NCI-H2029 treated with DMSO at 0.1 percent for 48 hours (cell line): ENCODE measurements around the gene ZNF180.
"Not testable (repeated sequence)": the region's sequence is repeated elsewhere in the genome, so short reads cannot be mapped to it uniquely, and the experiment has no call there.

Source experiments
- DNase-seq: peaks from one replicate; lab custom pipeline; 2025; lab: John Stamatoyannopoulos, UW

The ZNF180 gene

GRCh38 chr19:44496711-44497110, 3.6 kb downstream of the ZNF180 start:
- no peak for DNase-seq

GRCh38 chr19:44476559-44477408, 23.5 kb downstream of the ZNF180 start:
- no peak for DNase-seq

- not testable (repeated sequence) for DNase-seq
These were observed 31.6 kb downstream of the ZNF180 start for GRCh38 chr19:44468730-44469129.

- DNase-seq = not testable (repeated sequence)
These were observed 37.6 kb downstream of the ZNF180 start for GRCh38 chr19:44462600-44463286.

- DNase-seq = not testable (repeated sequence)
These were observed 44.3 kb downstream of the ZNF180 start for GRCh38 chr19:44456016-44456415.

- no peak for DNase-seq
These were observed 45.2 kb downstream of the ZNF180 start for GRCh38 chr19:44455100-44455499.

- DNase-seq = no peak
These were observed 48.0 kb downstream of the ZNF180 start for GRCh38 chr19:44452367-44452766.

- DNase-seq = no peak
These were observed 48.6 kb downstream of the ZNF180 start for GRCh38 chr19:44451687-44452086.

GRCh38 chr19:44447916-44448674, 52.2 kb downstream of the ZNF180 start, which contains the start of gene ZNF229:
Gene ZNF229 (minus strand): TSS chr19:44448472. CDS start chr19:44442847, 5,625 bp downstream.
- DNase-seq = peak; percentile 82

GRCh38 chr19:44438441-44438840, 61.9 kb downstream of the ZNF180 start:
- no peak for DNase-seq

GRCh38 chr19:44435441-44435840, 64.9 kb downstream of the ZNF180 start:
- no peak for DNase-seq

- DNase-seq = no peak
These were observed 69.4 kb downstream of the ZNF180 start for GRCh38 chr19:44430956-44431355.
